ENCODE results near the gene KRTAP5-2.
"Not testable (repeated sequence)": the region's sequence is repeated elsewhere in the genome, so short reads cannot be mapped to it uniquely, and the experiment has no call there.

KRTAP5-2 gene, protein sequence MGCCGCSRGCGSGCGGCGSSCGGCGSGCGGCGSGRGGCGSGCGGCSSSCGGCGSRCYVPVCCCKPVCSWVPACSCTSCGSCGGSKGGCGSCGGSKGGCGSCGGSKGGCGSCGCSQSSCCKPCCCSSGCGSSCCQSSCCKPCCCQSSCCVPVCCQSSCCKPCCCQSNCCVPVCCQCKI

DNA sequence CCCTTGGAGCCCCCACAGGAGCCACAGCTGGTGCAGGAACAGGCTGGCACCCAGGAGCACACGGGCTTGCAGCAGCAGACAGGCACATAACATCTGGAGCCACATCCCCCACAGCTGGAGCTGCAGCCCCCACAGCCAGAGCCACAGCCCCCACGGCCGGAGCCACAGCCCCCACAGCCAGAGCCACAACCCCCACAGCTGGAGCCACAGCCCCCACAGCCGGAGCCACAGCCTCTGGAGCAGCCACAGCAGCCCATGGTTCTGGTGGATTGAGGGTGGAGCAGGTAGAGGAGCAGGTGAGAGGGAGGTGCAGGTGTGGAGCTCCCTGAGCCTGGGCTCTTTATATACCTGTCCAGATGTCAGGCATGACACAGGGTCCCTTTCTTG, at the start of gene KRTAP5-2:
TSS of gene KRTAP5-2 (minus strand) at position 301 of the 387 bp plus-strand sequence. CDS start at position 257, 44 bp downstream.
- no peak for DNase-seq (ENCODE audit: low spot score)

DNA sequence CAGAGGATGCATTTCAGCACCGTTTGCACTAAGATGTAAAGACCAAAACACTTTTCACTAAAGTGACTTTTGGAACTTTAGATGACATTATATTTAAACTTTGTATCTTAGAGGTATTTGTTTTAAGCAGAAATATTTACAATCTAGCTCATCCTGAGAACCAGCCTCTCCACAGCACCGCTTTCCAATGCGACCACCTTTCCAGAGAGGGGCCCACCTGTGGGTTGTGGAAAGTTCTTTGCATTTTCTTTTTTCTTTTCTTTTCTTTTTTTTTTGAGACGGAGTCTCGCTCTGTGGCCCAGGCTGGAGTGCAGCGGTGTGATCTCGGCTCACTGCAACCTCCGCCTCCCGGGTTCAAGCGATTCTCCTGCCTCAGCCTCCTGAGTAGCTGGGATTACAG, 48.4 kb upstream of the KRTAP5-2 start:
- not testable (repeated sequence) for DNase-seq (ENCODE audit: low spot score)

DNA sequence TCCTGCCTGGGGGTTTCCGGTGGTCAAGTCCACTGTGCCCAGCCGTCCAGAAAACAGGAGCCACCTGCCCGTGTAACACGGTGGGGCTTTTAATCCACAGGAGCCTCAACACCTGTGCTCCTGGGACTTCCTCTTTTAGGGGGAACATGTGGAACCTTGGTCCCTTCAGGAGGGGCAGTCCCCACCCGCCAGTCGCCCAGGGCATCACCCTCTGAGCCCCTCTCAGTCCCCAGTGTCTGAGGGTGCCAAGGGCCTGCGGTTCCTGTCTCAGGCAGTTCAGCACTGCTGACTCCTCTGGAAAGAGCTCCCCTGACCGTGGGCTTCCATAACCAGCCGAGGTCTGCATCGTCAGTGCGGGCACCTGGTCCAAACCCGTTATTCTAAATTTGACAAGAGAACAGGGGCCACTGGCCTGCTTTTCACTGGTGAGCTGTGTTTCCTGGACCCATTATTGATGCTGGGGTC, 47.3 kb upstream of the KRTAP5-2 start:
- no peak for DNase-seq (ENCODE audit: low spot score)

DNA sequence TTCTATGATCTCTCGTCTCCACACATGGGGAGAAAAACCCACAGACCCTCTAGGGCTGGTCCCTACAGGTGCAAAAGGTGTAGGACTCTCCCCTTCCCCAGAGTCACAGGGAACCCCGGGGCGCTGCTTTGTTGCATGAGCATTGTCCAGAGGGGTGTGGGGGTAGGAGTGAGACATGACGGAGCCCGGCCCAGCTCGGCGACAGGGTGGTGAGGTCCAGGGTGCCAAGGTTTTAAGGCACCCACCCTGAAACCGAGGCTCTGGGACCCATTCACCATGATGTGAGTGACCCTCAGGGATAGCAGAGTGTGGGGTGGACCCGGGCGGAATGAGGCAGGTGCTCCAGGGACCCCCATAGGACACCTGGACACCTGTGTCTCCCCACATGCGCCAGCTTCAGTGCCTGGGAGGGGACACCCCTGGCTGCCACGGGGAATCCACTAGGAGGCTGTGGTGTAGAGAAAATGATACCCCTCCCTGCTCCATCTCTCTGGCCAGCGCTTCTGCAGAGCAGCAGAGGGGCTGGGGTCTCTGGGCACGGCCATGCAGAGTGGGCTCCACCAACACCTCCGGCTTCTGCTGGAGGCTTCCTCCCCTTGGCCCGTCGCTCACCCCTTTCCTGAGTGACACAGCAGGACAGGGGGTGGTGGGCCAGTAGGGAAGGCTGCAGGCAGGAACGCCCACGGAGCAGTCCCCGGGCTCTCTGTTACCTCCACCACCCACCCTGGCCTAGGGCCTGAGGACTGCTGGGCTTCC, 46.7 kb upstream of the KRTAP5-2 start:
- DNase-seq (ENCODE audit: low spot score) = no peak

DNA sequence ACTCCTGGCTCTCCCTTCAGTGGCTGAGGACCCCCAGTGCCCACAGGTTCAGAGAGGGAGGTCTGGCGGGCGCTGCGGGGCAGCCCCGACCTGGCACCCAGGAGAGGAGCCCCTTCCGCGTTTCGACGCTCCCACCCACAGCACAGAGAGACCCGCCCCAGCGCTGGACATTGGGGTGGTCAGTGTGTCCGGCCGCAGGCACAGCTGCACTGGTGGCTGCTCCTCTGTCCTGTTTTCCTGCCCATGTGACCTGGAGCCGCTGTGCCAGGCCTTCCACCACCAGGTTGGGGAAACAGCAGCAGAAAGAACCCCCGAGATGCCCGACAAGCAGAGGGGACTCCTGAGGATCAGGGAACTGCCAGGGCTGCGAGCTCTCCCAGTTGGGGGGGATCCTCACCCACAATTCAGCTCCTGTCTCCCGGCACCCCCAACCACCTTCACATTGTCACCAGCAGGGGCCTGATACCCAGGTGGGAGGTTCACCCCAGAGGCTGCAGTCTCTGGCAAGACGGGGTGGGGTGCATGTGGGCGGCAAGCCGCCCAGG, 45.1 kb upstream of the KRTAP5-2 start:
- DNase-seq (ENCODE audit: low spot score) = no peak

DNA sequence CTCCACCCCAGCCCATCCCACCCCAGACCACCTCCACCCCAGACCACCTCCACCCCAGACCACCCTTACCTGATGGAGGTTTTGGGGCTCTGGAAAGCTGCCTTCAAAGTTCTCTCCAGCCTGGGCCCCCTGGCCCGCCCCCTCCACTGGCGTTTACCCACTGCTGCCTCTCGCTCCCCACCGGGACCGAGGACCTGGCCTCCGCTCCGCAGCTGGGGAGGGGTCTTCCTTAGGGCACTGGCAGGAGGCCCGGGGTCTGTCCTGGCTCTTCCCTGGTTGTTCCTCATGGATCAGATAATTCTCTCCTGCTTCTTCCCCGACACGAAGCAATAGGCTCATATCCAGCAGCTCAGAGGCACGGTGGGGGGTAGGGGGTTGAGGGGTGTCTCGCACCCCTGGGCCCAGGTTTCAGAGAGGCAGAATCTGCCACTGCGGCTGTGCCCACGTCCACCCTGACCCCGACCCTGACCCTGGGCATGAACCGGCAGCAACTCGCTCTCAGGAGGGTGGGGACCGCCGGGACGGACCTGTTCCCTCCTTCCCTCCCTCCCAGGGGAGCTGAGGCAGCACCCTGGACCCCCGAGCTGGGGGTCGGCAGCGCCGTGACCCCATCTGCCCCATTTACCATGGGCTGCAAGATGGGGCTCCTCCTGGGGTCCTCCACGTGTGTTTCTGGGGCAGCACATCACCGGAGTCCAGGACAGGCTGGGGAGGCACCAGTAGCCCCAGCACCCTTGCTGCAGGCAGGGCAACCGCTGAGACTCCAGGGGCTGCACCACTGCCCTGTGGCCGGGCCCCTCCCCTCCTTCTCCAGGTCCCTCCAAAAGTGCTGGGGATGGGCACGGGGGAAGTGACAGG, 44.4 kb upstream of the KRTAP5-2 start:
- DNase-seq (ENCODE audit: low spot score) = no peak

DNA sequence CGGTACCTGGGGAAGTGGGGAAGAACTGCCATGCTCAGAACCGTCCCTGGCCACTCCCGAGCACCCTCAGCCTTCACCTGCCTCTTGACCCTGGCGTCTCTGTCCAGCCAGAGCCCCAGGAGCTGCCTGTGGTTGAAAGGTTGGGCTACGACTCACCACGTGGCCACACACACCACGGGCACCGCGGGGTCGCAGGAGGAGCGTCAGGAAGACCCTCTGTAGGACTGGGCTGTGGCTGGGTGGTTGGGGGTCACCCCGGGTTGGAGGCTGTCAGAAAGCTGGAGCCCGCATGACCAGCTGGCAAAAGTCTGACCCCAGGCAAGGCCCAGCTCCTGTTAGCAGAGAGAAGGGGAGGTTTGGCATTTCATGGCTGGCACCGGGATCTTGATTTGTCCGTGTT, 43.0 kb upstream of the KRTAP5-2 start:
- DNase-seq (ENCODE audit: low spot score) = no peak

DNA sequence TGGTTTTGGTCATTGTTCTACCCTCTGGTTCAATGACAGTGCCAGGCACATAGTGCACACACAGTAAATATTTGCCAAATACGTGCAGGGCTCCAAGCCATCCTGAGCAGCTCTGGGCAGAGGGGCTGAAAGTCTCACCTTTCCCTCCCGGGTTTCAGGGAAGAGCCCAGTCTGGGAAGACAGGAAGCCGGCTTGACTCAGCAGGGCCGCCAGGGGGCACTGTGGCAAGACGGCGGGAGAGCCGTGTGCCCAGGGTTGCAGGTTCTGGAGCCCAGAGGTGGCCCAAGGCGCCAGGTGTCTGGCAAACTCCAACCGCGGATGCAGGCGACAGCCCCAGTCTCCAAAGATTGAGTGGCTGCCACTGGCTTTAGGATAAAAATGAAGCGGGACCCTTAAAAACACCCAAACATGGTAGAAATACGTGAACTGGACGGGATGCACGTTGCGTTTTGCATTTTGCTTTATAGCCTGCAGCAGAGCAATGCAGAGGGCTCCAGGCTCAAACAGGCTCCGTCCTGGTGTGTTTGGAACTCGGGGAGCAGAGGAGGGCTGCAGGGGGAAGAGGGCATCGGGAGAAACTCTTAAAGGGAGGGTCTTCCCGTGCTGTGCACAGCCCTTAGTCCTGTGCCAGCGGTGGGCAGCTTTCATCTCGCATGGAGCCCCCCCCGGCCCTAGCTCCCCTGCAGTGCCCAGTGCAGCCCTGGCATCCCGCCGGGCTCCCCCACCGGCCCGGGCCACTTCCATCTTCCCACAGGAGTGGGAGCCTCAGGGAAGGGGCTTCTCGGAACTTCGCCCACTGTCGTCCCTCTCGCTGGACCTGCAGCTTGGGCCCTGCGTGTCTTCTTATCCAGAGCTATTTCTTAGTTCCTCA, 42.2 kb upstream of the KRTAP5-2 start:
- DNase-seq (ENCODE audit: low spot score) = peak; percentile 66

DNA sequence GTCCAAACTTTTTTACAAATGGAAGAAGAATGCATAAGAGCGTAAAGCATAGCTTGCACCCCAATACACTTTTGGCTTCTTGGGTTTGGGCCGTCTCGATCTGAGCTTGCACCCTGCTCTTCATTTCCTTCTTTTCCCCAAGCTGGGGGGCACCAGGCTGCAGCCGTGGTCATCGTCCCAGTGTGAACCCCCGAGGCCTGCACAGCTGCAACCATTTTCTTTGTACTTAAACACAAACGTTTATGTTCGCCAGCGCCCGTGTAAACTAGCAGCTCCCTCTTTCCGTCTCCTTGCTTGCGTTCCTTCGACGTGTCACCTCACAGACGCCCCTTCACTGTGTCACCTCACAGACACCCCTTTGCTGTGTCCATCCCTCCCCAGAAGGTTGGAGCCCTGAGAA, 41.6 kb upstream of the KRTAP5-2 start:
- DNase-seq (ENCODE audit: low spot score) = no peak

DNA sequence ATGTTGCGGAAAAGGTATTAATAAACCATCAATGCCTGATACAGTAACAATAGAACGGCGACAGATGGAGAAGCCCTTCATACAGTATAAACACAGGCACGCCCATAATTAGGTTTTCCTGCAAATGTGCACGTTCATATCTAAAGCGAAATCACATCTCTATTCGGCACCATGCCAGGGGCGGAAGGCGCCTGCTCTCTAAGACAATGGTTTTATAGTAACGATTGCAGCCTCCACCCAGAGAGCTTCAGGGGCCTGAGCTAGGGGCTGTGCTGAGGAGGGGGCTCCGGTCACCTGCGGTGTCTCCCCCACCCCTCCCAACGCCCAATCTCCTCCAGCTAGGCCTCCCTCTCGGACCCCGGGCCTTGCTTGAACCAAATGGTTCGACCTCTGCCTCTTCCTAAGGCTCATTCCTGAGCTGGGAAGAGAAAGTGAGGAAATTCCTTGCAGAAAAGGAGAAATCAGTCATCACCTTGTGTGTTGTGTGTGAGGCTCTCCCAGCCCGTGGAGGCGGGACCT, 41.1 kb upstream of the KRTAP5-2 start:
- DNase-seq (ENCODE audit: low spot score) = no peak

DNA sequence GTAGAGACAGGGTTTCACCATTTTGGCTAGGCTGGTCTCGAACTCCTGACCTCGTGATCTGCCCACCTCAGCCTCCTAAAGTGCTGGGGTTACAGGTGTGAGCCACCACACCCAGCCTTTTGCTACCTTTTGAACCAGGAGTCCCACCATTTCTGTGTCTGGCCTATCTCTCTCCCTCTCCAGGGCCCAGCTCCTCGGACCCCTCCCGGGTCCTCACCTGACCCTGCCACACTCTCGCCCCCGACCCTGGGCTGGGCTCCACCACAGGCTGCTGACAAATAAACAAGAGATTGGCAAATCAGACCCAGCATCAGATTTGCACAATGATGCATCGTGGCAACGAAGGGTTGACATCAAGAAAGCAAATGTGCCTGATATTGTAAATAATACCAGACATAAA, 40.2 kb upstream of the KRTAP5-2 start:
- no peak for DNase-seq (ENCODE audit: low spot score)

DNA sequence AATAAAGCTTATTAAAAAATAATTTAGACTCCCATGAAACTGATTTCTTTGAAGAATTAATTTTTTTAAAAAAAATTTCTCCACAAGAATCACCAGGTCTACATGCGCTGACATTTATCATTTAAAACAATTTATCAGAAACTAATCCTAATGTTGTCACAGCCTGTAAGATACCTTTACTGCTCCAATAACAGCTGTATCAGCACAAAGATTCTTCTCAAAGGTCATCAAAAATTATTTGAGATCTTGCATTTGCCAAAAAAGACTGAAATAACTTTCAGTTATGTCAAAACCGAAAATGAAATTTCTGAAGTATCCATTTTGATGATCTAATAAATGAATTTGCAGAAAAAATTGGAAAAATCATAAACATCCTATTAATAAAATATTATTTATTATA, 39.5 kb upstream of the KRTAP5-2 start:
- no peak for DNase-seq (ENCODE audit: low spot score)

DNA sequence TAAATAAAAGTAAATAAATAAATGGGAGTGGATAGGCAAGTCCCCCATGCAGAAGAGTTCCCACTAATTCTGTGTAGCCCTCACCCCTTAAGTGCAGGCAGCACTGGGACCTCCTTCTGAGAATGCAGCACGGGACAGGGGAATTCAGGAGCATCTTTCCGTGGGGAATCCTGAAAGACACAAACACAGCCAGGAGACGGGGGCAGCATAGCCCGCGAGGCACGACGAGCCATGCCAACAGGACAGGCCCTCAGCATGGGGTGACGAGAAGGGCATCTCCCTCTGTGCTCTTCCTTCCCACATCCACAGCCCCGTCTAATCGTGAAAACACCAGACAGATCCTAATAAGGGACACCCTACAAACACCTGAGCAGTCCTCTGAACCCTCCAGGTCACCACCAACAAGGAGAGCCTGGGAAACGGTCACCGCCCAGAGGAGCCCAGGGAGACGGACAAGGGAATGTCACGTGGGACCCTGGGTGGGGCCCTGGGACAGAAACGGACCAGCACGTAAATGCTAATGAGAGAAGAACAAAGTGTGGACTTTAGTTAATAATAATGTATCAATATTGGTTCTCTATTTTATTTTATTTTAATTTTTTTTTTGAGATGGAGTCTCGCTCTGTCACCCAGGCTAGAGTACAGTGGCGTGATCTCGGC, 38.3 kb upstream of the KRTAP5-2 start:
- no peak for DNase-seq (ENCODE audit: low spot score)

DNA sequence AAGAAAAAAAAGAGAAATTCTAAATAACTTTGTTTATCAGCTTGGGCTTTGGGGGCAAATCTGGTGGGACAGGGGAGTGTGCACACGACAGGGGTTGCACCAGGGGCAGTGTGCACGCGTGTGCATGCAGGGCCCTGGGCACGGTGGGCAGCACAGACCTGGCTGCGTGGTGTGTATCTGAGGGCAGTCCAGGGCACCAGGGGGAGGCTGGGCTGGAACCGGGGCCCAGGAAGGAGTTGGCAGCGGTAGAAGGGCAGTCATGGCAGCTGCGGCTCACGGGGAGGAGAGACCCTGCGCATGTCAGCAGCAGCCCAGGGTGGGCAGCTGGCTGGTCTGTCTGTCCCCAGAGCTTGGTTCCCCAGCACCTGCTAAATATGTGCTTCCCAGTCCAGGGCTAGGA, 35.8 kb upstream of the KRTAP5-2 start:
- no peak for DNase-seq (ENCODE audit: low spot score)

DNA sequence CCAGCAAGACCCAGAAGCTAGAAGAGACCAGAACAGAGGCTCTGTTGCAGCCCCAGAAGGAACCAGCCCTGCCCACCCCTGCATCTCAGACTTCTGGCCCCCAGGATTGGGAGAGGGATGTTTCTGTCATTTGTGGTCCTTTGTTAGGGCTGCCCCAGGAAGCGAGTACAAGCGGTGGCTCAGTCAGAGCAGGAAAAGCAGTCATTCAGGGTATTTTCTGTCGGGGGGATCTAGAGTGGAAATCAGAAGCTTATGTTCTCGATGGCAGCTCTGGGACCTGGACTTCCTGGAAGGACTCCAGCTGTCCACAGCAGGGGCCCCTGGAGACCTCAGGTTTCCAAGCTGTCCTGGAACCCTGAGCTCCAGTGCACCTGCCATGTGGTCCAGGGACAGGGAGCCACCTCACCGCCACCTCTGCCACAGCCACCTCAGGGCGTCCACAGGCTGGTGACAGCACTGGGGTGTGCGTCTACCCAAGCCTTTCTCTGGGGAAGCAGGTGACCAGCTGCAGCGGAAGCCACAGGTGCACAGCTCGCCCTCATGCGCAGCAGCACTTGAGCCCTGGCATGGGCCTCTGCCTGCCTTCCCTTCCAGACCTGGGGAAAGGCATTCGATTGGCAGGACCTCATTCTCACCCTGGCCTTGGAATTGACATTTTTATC, 34.1 kb upstream of the KRTAP5-2 start:
- DNase-seq (ENCODE audit: low spot score) = no peak

DNA sequence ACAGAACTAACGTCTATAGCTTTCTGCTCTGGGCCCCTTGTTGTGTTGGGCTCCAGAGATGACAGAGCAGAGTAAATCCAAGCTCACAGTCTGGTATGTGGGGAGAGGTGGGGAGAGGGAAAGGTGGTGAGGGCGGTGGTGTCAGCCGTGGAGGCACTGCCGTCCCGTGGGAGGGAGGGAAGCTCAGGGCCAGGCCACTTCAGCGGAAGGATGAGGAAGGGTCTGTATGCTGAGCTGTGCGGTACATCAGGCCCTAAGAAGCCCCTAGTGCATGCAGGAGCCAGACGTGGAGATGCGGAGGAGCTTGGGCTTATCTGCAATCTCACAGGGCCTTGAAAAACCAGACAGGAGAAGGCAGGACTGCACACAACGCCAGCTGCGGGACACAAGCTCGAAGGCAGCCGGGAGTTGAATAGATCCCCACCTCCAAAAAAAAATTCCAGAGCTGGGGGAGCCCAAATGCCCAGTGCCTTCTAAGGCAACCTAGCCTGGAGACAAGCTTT, 33.0 kb upstream of the KRTAP5-2 start:
- no peak for DNase-seq (ENCODE audit: low spot score)

DNA sequence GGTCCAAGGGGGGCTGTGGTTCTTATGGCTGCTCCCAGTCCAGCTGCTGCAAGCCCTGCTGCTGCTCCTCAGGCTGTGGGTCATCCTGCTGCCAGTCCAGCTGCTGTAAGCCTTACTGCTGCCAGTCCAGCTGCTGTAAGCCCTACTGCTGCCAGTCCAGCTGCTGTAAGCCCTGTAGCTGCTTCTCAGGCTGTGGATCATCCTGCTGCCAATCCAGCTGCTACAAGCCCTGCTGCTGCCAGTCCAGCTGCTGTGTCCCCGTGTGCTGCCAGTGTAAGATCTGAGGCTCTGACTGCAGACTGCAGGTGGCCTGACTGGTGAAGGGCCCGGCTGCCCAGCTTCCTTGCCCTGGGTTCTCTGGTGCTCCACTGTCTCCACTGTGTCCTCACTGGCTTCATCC, 32.2 kb upstream of the KRTAP5-2 start:
- DNase-seq (ENCODE audit: low spot score) = no peak

DNA sequence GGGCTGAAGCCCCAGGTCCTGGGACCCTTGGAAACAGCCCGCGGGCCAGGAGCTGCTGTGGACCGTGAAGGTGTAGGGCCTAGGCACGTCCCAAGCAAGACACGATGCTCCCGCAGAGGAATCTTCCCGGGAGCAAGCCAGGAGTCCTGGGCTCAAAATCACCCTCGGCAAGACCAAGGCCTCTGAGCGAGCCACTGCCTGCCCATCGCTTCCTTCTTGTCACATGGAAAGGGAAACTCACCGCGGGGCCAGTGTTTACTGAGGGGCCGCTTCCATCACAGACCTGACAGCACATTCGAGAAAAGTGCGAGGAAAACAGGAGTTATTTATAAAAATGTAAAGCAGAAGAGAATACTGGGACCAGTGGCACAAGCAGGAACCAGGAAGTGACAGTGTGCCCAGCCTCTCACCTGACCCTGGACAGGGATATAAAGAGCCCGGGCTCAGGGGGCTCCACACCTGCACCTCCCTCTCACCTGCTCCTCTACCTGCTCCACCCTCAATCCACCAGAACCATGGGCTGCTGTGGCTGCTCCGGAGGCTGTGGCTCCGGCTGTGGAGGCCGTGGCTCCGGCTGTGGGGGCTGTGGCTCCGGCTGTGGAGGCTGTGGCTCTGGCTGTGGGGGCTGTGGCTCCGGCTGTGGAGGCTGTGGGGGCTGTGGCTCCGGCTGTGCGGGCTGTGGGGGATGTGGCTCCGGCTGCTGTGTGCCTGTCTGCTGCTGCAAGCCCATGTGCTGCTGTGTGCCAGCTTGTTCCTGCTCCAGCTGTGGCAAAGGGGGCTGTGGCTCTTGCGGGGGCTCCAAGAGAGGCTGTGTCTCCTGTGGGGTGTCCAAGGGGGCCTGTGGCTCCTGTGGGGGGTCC, 31.5 kb upstream of the KRTAP5-2 start, which contains the start of gene KRTAP5-5:
TSS of gene KRTAP5-5 (plus strand) at position 450 of the 860 bp plus-strand sequence. CDS start at position 516, 66 bp downstream.
- DNase-seq (ENCODE audit: low spot score) = no peak
